ENCODE measurements around the gene RSRC1.

DNA sequence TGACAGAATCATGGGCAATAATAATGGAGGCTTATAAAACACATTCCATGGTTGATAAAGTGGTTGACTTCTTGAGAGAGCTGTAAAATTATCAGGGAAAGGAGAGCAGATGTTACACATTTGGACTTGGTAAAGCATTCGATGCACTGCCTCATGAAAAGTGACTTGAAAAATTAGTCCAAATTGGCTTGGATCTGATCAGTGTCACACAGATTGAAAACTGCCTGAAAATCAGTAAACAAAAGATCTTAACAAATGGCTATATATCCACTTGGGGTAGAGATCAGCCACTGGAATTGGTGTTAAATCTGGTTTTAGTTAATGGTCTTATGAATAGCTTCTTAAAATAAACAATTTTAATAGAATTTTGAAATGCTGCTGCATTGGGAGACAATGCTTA is 24.0 kb upstream of the RSRC1 start:
- TF ChIP-seq CTCF (IDR thresholded peaks at IDR 0.05; ENCODE audit: low read depth, low read length) = no peak
- no peak for TF ChIP-seq EZH2phosphoT487 (IDR thresholded peaks at IDR 0.05; ENCODE audit: low read depth)
